ENCODE results near the gene ARHGAP11A. TPM values are rescaled to one million over a fixed set of nuclear protein-coding genes. Genes with fewer than 3 reads are reported as not detected.

The ARHGAP11A gene
- total and polyA plus RNA-seq, 9 of the 15 experiments (the other 6 are each of a cell fraction or from before 2014, with no cell fraction given): 17.5 to 92.5 (median 61.1) TPM

DNA sequence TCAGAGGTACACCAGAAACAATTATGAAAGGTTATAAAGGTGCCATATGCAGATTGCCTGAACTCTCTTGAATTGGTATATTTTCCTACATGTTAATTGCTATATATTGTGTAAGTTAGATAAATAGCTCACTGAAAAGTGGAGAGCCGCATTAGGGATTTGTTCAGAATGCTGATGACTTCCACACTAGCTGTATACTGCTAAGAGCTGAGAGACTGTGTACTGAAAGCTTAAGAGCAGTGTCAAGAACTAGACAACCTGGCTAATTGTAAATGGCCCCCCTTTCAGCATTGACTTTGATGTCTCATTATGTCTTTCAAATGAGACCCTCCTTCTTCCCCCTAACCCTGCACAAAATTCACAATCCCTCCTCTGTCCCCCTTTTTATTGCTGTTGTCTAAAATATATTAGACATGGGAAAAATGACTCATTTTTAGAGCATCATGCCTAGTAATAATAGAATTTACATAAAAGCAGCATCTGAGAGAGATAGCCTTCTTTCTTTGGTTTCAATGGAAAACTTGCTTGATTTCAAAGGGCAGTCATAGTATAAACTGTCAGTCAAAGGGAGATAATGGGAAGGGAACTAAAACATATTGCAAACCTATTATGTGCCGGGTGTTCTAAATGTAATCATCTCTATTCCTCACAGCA, 67.8 kb downstream of the ARHGAP11A start:
- no peak overlapping the region for H3K9ac ChIP-seq (ENCODE audit: insufficient read depth in 1 of 2, low read depth in 2 of 2, low read length in 2 of 2)
- DNase-seq (ENCODE audit: extremely low read depth in 1 of 4, low spot score in 3 of 4) (no peak), ATAC-seq (no peak), FAIRE-seq (no peak)
- TF ChIP-seq ZNF224 (CRISPR knock-in tag; IDR thresholded peaks at IDR 0.05) (no peak), SRSF1 (IDR thresholded peaks at IDR 0.05; ENCODE audit: low read depth, low read length) (no peak)
- 4% methylated on average over 2 of the region's 2 CpGs for WGBS (ENCODE audit: insufficient coverage, low coverage, missing lambda C conversion rate)
- H3K36me3 ChIP-seq (ENCODE audit: control insufficient read depth, insufficient read depth, low read length): no peaks in the 10 kb centered on the region
- no peak overlapping the region for H3K27ac ChIP-seq (ENCODE audit: extremely low read depth, low read depth, low read length)
- ChIA-PET POLR2A (no interaction called here), CTCF (ENCODE audit: low intra/inter-chr PET ratio) (no interaction called here)
- H3K9me3 ChIP-seq (replicated peaks; ENCODE audit: control insufficient read depth, insufficient read depth, low read depth, low read length): no peaks in the 10 kb centered on the region
- no peak overlapping the region for H2AFZ ChIP-seq (ENCODE audit: low read depth, low read length)
- peaks cover 9 to 12% of the 10 kb centered on the region in 2 experiments; a peak in 2 of 5 replicates for H3K27me3 ChIP-seq (ENCODE audit: control insufficient read depth in 2 of 2, insufficient read depth in 2 of 2, low read length in 2 of 2)
- H3K9me1 ChIP-seq (ENCODE audit: control insufficient read depth, insufficient read depth, low read length): no peaks in the 10 kb centered on the region
- no TSS peak for BruUV-seq (replicated peaks)
- no peaks in the 10 kb centered on the region for H3K4me1 ChIP-seq (replicated peaks in 1 of 2; ENCODE audit: control insufficient read depth in 2 of 2, insufficient read depth in 2 of 2, low read length in 2 of 2)
- intact Hi-C loops (cut with micrococcal nuclease) (no loop called here), in situ Hi-C loops (cut with MboI) (no loop called here)
- no peaks in the 10 kb centered on the region for H3K79me2 ChIP-seq (ENCODE audit: control insufficient read depth, insufficient read depth, low read length)
- no peak overlapping the region for H3K4me3 ChIP-seq
- H4K20me1 ChIP-seq (replicated peaks; ENCODE audit: control insufficient read depth, insufficient read depth, low read length): no peaks in the 10 kb centered on the region
- H3K4me2 ChIP-seq (ENCODE audit: insufficient read depth, low read length): no peak overlapping the region

DNA sequence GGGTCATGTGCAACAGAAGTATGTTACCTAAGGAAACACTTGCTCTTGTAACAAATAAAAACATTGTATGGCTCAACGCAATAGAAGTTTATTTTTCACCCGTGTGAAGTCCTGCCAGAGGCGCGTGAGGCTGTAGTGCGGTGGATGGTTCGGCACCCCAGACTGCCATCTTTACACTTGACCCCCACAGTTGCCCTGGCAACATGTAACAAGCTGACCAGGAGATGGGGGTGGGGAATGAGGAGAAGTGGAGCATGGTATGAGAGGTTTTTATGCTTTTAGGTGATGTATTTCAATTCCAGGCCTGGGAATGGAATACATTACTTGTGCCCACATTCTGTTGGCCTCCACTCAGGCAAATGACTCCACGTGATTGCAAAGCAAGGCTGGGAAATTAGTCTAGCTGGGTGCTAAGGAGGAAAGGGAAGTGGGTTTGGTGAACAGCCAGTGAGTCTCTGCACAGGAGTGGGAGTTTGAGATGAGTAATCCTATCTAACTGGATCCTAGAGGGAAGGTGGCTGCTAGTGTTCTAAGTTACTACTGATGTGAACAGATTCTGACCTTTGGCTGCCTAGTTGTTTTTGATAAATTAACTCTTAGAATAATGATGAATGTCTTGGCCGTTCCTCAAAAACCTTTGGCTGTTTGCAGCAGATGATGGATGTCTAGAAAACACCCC, 68.7 kb downstream of the ARHGAP11A start:
- Histone ChIP-seq H3K79me2 (ENCODE audit: control insufficient read depth, insufficient read depth, low read length) (no peaks in the 10 kb centered on the region), H3K27ac (ENCODE audit: extremely low read depth, low read depth, low read length) (no peak overlapping the region), H3K4me3 (no peak overlapping the region), H3K27me3 (ENCODE audit: control insufficient read depth in 2 of 2, insufficient read depth in 2 of 2, low read length in 2 of 2) (peaks cover 9 to 12% of the 10 kb centered on the region in 2 experiments; a peak in 2 of 5 replicates), H4K20me1 (replicated peaks; ENCODE audit: control insufficient read depth, insufficient read depth, low read length) (no peaks in the 10 kb centered on the region), H2AFZ (ENCODE audit: low read depth, low read length) (no peak overlapping the region), H3K9me3 (replicated peaks; ENCODE audit: control insufficient read depth, insufficient read depth, low read depth, low read length) (no peaks in the 10 kb centered on the region), H3K4me1 (replicated peaks in 1 of 2; ENCODE audit: control insufficient read depth in 2 of 2, insufficient read depth in 2 of 2, low read length in 2 of 2) (no peaks in the 10 kb centered on the region), H3K9ac (ENCODE audit: insufficient read depth in 1 of 2, low read depth in 2 of 2, low read length in 2 of 2) (no peak overlapping the region), H3K36me3 (ENCODE audit: control insufficient read depth, insufficient read depth, low read length) (no peaks in the 10 kb centered on the region), H3K9me1 (ENCODE audit: control insufficient read depth, insufficient read depth, low read length) (no peaks in the 10 kb centered on the region), H3K4me2 (ENCODE audit: insufficient read depth, low read length) (no peak overlapping the region)
- ChIA-PET CTCF (ENCODE audit: low intra/inter-chr PET ratio) (no interaction called here), POLR2A (no interaction called here)
- ATAC-seq (no peak), DNase-seq (ENCODE audit: extremely low read depth in 1 of 4, low spot score in 3 of 4) (no peak), FAIRE-seq (no peak)
- in situ Hi-C loops (cut with MboI) (no loop called here), intact Hi-C loops (cut with micrococcal nuclease) (no loop called here)
- 2% methylated on average over 8 of the region's 8 CpGs for WGBS (ENCODE audit: insufficient coverage, low coverage, missing lambda C conversion rate)
- BruUV-seq (replicated peaks): no TSS peak
- TF ChIP-seq TAF1 (IDR thresholded peaks at IDR 0.05; ENCODE audit: control insufficient read depth, extremely low read depth, insufficient read depth, low read length, severe bottlenecking) (no peak), SPI1 (IDR thresholded peaks at IDR 0.05; ENCODE audit: borderline replicate concordance, low read depth, low read length) (peak; percentile 9; the same call in 1 of the 2 replicates), CSDE1 (IDR thresholded peaks at IDR 0.05) (no peak), PRMT5 (CRISPR knock-in tag; IDR thresholded peaks at IDR 0.05) (no peak), RFX1 (IDR thresholded peaks at IDR 0.05) (peak; percentile 12; the same call in 1 of the 2 replicates), RBM25 (IDR thresholded peaks at IDR 0.05; ENCODE audit: low read depth, low read length, severe bottlenecking) (no peak), SMC3 (conservative IDR thresholded peaks at IDR 0.05; ENCODE audit: insufficient read depth, low read depth, low read length) (no peak), RFX7 (CRISPR knock-in tag; IDR thresholded peaks at IDR 0.05) (no peak)
- TF ChIP-seq, protein P1, sequence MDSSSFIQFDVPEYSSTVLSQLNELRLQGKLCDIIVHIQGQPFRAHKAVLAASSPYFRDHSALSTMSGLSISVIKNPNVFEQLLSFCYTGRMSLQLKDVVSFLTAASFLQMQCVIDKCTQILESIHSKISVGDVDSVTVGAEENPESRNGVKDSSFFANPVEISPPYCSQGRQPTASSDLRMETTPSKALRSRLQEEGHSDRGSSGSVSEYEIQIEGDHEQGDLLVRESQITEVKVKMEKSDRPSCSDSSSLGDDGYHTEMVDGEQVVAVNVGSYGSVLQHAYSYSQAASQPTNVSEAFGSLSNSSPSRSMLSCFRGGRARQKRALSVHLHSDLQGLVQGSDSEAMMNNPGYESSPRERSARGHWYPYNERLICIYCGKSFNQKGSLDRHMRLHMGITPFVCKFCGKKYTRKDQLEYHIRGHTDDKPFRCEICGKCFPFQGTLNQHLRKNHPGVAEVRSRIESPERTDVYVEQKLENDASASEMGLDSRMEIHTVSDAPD (CRISPR knock-in tag; IDR thresholded peaks at IDR 0.05): no peak
- TF ChIP-seq, protein P2, sequence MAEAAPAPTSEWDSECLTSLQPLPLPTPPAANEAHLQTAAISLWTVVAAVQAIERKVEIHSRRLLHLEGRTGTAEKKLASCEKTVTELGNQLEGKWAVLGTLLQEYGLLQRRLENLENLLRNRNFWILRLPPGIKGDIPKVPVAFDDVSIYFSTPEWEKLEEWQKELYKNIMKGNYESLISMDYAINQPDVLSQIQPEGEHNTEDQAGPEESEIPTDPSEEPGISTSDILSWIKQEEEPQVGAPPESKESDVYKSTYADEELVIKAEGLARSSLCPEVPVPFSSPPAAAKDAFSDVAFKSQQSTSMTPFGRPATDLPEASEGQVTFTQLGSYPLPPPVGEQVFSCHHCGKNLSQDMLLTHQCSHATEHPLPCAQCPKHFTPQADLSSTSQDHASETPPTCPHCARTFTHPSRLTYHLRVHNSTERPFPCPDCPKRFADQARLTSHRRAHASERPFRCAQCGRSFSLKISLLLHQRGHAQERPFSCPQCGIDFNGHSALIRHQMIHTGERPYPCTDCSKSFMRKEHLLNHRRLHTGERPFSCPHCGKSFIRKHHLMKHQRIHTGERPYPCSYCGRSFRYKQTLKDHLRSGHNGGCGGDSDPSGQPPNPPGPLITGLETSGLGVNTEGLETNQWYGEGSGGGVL (CRISPR knock-in tag; IDR thresholded peaks at IDR 0.05): no peak
